DMS53 treated with DMSO at 0.1 percent for 48 hours (cell line): ENCODE results near the gene ART1.

Source experiments
- DNase-seq: peaks from one replicate; lab custom pipeline; 2025; ENCODE audit not compliant: unreplicated experiment; lab: John Stamatoyannopoulos, UW

Gene ART1

GRCh38 chr11:3710485-3711259 lies 65.7 kb downstream of the ART1 start:
- DNase-seq: no peak

- no peak for DNase-seq
Measured at GRCh38 chr11:3712274-3712673, 67.3 kb downstream of the ART1 start.
